GM19035 (cell line): ENCODE results near the gene NPAS3.
A peak's percentile ranks its signal among the peaks of the same experiment; 100 is the strongest.

Experiments
- ATAC-seq: cut with Tn5 transposase; IDR thresholded peaks from one replicate; pipeline ENCODE4 v1.9.1; 2021; ENCODE audit not compliant: unreplicated experiment

Gene NPAS3

GRCh38 chr14:33369041-33369440, 430.4 kb downstream of the NPAS3 start:
- ATAC-seq = no peak

DNA sequence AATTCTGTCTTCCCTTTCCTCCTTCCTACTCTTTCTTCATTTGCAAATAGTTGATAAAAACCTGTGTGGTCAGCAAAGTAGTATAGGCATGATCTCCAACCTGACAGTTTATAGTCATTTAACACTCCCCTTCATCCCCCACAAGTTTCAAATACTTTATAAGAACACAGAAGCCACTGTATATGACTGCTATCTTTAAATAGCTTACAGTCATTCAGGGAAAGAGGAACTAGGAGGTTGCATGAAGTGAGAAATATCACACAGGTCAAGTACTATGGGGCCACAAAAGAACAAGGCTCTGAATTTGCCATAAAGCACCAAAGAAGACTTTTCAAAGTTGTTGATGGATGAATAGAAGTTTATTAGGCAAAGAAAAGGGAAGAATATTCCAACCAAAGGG, 431.3 kb downstream of the NPAS3 start:
- ATAC-seq = peak; percentile 97

GRCh38 chr14:33370426-33370825, 431.7 kb downstream of the NPAS3 start:
- peak; percentile 16 for ATAC-seq

DNA sequence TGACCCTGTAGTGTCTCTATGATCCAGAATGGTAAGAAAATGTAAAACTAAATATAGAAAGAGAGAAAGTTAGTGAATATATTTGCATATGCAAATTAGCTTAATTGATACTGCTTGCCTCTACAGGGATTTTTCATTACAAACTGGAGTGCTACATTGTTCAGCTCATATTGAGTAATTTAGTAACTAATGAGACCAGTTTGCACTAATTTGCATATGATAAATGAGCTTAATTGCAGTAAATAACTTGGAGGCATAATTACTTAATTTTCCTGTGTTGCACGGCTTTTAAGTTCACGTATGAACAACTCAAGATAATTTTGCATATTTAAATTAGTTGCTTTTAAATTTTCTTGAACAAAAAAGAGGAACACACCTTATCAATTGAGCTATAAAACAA, 436.5 kb downstream of the NPAS3 start:
- ATAC-seq = no peak

DNA sequence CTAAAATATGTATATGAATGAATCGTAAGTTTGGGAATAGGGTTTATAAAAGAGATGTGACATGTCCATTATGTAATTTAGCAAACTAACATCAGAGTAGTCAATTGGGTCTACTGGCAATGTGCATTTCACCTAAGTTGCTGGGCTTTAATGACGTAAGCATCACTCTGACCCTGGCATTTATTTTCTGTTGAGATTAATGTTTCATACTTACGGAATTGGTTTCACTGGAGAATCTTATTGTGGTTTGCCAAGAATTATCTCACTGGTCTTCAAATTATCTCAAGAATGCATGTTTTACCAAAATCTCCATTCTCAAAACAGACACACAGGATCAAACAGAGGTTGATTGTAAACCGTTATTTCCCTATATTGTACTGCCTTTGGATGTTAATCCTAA, 437.1 kb downstream of the NPAS3 start:
- ATAC-seq = no peak

DNA sequence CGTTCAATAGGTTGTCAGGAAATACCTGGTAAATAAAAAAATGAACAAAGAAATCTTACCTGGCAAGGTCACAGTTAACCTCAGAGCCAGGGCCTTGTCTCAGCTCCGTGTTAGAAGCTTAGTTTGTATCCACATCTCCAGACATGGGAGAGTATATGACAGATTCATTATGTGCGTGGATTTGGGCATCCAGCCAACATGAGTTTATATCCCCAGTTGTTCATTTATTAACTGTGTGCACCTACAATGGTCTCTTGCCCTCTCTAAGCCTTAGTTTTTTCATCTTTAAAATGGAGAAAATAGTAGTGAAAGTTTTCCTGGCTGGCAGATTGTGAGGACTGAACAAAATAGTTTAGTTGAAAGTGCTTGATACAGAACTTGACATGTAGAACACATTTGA, 437.8 kb downstream of the NPAS3 start:
- no peak for ATAC-seq

- ATAC-seq = no peak
Measured at GRCh38 chr14:33377596-33378390, 439.1 kb downstream of the NPAS3 start.

- ATAC-seq = no peak
Measured at GRCh38 chr14:33381717-33382116, 443.0 kb downstream of the NPAS3 start.

DNA sequence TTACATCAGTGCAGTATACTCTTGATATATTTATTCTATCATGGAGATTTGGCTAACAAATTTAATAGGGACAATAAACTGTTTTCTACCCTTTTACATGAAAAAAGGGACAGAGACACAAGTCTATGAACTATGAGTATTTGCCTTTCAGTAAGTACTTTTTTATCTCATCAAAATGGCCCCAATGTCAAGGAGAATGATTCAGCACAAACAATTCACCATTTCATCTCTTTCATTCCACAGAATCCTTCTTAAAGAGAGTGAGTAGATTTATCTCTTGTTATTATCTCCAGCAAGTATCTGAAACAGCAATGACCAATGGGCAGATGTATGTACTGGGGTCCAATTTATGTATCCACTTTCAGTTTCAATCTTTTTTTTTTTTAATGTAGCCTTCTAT, 447.5 kb downstream of the NPAS3 start:
- no peak for ATAC-seq

DNA sequence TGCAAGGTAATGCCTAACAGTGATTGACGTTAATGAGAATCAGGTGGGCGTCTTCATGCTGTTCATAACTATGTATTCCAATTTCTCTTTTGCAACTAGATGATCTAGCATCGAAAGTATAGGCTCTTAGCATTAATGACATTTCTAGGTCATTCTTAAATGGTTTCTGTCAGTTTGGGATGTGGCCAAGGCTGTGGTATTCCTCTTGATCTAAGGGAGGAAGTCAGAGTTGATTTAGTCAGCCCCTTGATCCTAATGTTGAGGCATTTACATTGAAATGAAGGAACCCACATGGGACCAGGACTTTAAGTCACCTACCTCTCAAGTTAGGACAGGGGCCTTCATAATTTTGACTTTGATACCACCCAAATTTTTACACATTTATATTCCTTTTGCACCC, 448.1 kb downstream of the NPAS3 start:
- no peak for ATAC-seq

DNA sequence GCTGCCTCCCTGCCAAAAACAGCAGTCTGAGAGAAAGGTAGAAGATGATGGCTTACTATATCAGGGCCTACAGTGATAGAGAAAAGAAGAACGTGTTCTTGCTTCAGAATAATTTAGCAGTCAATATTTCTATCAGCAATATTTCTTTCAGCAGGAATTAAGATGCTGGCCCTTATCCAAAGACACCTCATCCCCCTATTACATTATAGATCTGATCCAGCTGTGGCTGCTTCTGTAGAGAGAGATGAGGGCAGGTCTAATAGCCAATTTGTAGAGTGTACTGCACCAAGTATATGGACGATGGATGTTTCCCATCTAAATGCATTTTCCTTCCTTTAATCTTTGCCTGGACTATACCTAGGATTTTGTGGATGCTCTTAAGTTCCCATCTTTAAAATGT, 451.7 kb downstream of the NPAS3 start:
- no peak for ATAC-seq

DNA sequence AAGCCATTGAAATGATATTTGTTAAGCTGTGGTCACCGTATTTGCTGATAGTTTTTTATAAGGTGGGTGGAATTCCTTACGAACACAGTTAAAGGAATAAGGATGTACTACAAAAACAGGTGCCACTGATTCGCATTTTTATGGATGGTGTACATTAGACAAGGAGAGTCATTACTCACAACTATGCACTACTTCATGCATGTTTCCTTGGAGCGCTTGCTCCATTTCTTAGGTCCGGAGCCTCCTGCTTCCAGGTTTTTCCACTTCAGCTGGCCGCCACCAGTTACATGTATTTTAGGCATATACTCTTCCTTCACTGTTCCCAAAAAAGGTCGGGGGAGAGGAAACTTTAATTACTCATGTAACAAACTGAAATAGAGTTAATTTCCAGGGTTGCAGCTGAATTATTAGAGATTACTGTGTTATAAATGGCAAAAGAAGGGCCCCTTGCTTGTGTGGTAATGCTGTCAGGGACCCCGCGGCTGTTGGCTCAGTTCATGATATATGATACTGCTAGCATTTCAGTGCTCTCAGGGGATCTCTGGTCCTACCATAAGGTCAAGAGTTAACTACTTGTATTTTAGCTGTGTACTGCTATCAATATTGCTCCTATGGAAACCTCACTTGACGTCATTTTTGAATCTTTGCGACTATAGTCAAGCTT, 454.7 kb downstream of the NPAS3 start:
- ATAC-seq = no peak

- no peak for ATAC-seq
Measured at GRCh38 chr14:33393895-33394368, 455.3 kb downstream of the NPAS3 start.

DNA sequence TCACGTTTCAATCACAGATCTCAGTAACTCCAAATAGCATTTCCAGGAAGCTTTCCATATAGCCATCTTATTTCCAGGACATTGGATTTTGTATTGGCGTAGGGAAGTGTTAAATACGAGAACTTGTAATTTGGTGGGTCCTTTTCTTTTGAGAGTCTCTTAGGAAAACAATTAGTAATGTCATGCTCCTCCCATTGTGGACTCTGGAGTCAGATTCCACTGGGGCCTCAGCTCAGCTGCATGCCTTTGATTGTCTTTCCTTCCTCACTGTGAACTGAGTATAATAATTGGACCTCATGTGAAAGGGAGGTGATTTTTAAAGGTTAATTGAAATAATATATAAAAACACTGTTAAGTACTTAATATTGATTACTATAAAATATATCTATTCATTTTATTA, 462.6 kb downstream of the NPAS3 start:
- ATAC-seq = no peak

DNA sequence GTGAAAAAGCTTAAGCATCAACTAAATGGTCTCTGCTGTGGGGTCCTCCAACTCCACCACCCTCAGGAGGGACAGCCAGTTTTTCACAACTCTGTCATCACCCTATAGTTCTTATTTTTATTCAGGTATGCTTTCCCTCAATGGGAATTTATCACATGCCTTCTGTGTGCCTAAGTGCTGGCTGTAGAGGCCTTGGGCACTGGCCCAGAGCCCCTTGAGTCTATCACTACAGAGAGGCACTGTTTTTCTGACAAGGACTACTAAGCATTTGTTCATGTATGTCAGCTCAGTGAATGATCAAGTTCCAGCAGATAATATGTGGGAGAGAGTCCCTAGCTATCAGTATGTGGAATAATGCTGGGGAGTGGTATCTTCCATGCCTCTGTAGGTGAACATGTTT, 463.9 kb downstream of the NPAS3 start:
- no peak for ATAC-seq

DNA sequence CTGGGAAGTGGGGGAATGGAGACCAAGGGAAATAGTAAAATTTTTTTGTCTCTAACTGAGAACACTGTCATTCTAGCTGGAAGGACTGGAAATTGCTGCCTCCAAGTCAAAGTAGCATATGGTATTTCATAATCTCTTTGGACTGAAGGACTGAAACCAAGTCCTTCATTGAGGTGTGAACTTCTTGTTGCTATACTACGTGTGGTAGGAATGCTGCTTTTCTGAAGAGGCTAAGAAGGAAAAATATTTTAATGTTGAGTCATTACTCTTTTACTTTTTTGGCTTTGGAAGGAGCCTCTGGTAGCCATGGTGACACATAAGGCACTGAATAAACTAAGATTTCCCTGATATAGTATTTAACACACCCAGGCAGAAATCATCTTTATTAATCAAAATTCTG, 465.4 kb downstream of the NPAS3 start:
- ATAC-seq = no peak

DNA sequence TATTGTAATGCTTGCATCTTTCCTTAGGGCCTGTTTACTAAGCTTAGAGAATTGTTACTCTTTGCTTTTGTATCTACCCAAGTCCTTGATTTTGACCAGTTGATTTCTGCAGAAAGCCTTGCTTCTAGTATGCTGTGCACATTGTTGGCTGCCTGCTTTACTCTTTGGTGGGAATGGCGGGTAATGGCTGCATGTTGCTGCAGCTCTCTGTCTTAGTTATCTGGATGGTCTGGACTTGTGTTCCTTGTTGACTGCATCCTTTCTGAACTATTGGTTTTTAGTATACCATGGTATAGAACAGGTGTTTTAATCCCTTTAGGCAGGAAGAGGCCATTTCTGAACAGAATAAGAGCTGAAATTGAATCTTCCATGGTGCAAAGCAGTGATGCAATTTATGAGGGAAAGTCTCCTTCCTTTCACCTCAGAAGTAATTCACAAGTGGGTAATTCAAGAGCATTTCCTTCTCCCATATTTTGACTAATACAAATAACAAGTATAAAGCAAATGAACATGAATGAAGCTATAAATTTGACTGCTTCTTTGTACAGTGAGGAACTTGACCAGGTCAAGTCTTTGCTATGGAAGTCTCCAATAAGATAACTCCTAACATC, 466.4 kb downstream of the NPAS3 start:
- ATAC-seq = no peak

GRCh38 chr14:33406766-33407165, 468.1 kb downstream of the NPAS3 start:
- no peak for ATAC-seq

DNA sequence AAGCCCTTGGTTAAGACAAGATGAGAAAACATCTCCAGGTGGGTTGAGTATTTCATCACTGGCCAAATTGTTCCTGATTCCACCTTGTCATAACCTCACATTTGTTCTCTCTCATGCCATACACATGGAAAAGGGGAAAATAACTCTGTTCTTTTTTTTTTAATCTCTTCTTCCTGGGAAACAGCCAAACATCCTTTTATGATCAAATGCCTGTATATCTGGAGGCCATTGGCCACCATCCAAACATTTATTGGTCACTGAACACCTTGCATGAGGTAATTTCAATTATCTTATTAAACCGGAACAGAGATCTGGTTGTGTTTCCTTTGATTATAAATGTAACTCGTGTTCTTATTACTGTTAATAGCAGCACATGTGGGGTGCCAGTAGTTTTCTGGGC, 469.6 kb downstream of the NPAS3 start:
- no peak for ATAC-seq

DNA sequence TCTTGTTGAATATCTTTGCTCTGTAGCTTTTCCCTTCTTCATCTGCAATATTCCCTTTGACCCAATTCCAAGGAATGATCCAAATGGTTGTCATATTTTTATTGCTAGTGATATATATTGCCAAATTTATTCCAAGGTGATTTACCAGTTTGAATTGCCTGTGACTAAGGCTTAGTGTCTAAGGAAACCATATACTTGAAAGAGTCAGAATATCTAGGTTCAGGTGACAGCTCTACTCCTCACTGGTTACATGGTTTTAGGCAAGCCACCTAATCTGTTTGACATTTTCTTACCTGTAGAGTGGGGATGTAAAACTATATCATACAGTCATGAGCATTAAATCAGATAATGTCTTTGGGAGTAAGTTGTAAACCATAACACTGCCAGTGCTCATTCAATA, 473.8 kb downstream of the NPAS3 start:
- no peak for ATAC-seq

GRCh38 chr14:33413381-33413780, 474.7 kb downstream of the NPAS3 start:
- no peak for ATAC-seq

DNA sequence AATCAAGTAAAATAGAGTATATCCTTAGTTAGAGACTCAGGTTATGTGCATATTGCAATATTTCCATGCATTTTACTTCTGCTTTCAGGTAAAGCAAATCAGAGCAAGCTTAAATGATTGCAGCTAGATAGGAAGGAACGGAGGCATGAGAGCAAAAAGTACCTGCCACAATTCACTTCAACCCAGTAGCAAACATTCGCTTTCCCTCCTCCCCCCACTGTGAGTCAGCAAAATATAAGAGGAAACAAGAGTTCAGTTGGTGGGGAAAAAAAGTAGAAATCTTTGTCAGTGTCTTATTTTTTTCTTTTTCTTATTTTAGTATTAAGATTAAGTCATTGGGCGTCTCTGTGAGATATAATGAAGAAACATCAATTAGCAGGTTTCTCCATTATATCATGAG, 475.4 kb downstream of the NPAS3 start:
- no peak for ATAC-seq
